ENCODE measurements around the gene TPCN1. TPM values are rescaled to one million over a fixed set of nuclear protein-coding genes. Genes with fewer than 3 reads are reported as not detected.
A peak's percentile ranks its signal among the peaks of the same experiment; 100 is the strongest.

TPCN1 gene
- total RNA-seq, 1 experiment from 2014 or later = 91.1 TPM

- Mint-ChIP-seq H3K9me3 (ENCODE audit: low read depth, unreplicated experiment) (no peaks in the 10 kb centered on the region), H3K4me3 (ENCODE audit: low read depth, unreplicated experiment) (no peak overlapping the region), H3K36me3 (ENCODE audit: insufficient read depth, unreplicated experiment) (peaks cover 30% of the 10 kb centered on the region), H3K27ac (ENCODE audit: unreplicated experiment) (no peak overlapping the region), H3K27me3 (ENCODE audit: unreplicated experiment) (no peaks in the 10 kb centered on the region), H3K4me1 (ENCODE audit: low read depth, unreplicated experiment) (peaks cover 11% of the 10 kb centered on the region)
- no TSS peak for BruUV-seq (replicated peaks)
- CTCF ChIA-PET = interaction anchor here (0.6 kb wide), 1 partner anchor 75 kb away, joined by 8 read pairs; no protein-coding TSS in a partner anchor
- intact Hi-C loops (cut with micrococcal nuclease; ENCODE audit: unreplicated experiment) = loop anchor here (5.0 kb wide), 1 partner anchor 56 kb away; no protein-coding TSS in a partner anchor
- TF ChIP-seq CTCF (IDR thresholded peaks at IDR 0.05; ENCODE audit: unreplicated experiment) = no peak
- no peak for DNase-seq
These were observed 76.6 kb downstream of the TPCN1 start for GRCh38 chr12:113297621-113298471.

GRCh38 chr12:113298472-113298817 is 77.2 kb downstream of the TPCN1 start:
- Mint-ChIP-seq H3K9me3 (ENCODE audit: low read depth, unreplicated experiment) (no peaks in the 10 kb centered on the region), H3K4me3 (ENCODE audit: low read depth, unreplicated experiment) (no peak overlapping the region), H3K36me3 (ENCODE audit: insufficient read depth, unreplicated experiment) (peaks cover 25% of the 10 kb centered on the region), H3K27ac (ENCODE audit: unreplicated experiment) (no peak overlapping the region), H3K27me3 (ENCODE audit: unreplicated experiment) (no peaks in the 10 kb centered on the region), H3K4me1 (ENCODE audit: low read depth, unreplicated experiment) (peaks cover 11% of the 10 kb centered on the region)
- intact Hi-C loops (cut with micrococcal nuclease; ENCODE audit: unreplicated experiment) = loop anchor here (5.0 kb wide), 1 partner anchor 56 kb away; no protein-coding TSS in a partner anchor
- no peak for DNase-seq
- CTCF ChIA-PET = no interaction called here
- no peak for TF ChIP-seq CTCF (IDR thresholded peaks at IDR 0.05; ENCODE audit: unreplicated experiment)
- no TSS peak for BruUV-seq (replicated peaks)

GRCh38 chr12:113298861-113299545 is 77.7 kb downstream of the TPCN1 start:
- TF ChIP-seq CTCF (IDR thresholded peaks at IDR 0.05; ENCODE audit: unreplicated experiment) = no peak
- H3K9me3 Mint-ChIP-seq (ENCODE audit: low read depth, unreplicated experiment) = no peaks in the 10 kb centered on the region
- peaks cover 26% of the 10 kb centered on the region for H3K36me3 Mint-ChIP-seq (ENCODE audit: insufficient read depth, unreplicated experiment)
- H3K27me3 Mint-ChIP-seq (ENCODE audit: unreplicated experiment) = no peaks in the 10 kb centered on the region
- intact Hi-C loops (cut with micrococcal nuclease; ENCODE audit: unreplicated experiment) = loop anchor here (5.0 kb wide), 1 partner anchor 57 kb away; no protein-coding TSS in a partner anchor
- H3K4me3 Mint-ChIP-seq (ENCODE audit: low read depth, unreplicated experiment) = peak overlapping the region; percentile 15
- no TSS peak for BruUV-seq (replicated peaks)
- CTCF ChIA-PET = interaction anchor here (0.6 to 1.1 kb wide), 3 partner anchors 29 to 126 kb away, joined by 3 to 5 read pairs (median 4); no protein-coding TSS in a partner anchor
- peak overlapping the region; percentile 56 for H3K27ac Mint-ChIP-seq (ENCODE audit: unreplicated experiment)
- DNase-seq = no peak
- peaks cover 11% of the 10 kb centered on the region for H3K4me1 Mint-ChIP-seq (ENCODE audit: low read depth, unreplicated experiment)

- no peaks in the 10 kb centered on the region for H3K27me3 Mint-ChIP-seq (ENCODE audit: unreplicated experiment)
- intact Hi-C loops (cut with micrococcal nuclease; ENCODE audit: unreplicated experiment) = loop anchor here (5.0 kb wide), 1 partner anchor 57 kb away; no protein-coding TSS in a partner anchor
- H3K27ac Mint-ChIP-seq (ENCODE audit: unreplicated experiment) = peak overlapping the region; percentile 56
- no TSS peak for BruUV-seq (replicated peaks)
- H3K4me3 Mint-ChIP-seq (ENCODE audit: low read depth, unreplicated experiment) = peak overlapping the region; percentile 15
- H3K36me3 Mint-ChIP-seq (ENCODE audit: insufficient read depth, unreplicated experiment) = peaks cover 26% of the 10 kb centered on the region
- TF ChIP-seq CTCF (IDR thresholded peaks at IDR 0.05; ENCODE audit: unreplicated experiment) = no peak
- H3K4me1 Mint-ChIP-seq (ENCODE audit: low read depth, unreplicated experiment) = peaks cover 11% of the 10 kb centered on the region
- CTCF ChIA-PET = interaction anchor here (0.6 to 1.1 kb wide), 3 partner anchors 29 to 126 kb away, joined by 3 to 5 read pairs (median 4); no protein-coding TSS in a partner anchor
- no peaks in the 10 kb centered on the region for H3K9me3 Mint-ChIP-seq (ENCODE audit: low read depth, unreplicated experiment)
- DNase-seq = peak; percentile 87
These were observed 78.5 kb downstream of the TPCN1 start for GRCh38 chr12:113299619-113300237.
